PC-9 (cell line): Measurements from ENCODE around the gene VAC14.

Experiments
- CTCF ChIP-seq: fragments of 200-600 bp; sonication (generic); conservative IDR thresholded peaks from 2 replicates; pipeline ENCODE4 v1.6.1; 2017; ENCODE audit warnings: mixed run types, antibody characterized with exemption, mild to moderate bottlenecking, moderate library complexity
- EZH2 ChIP-seq: fragments of 200-600 bp; sonication (generic); IDR thresholded peaks from 2 replicates; pipeline ENCODE4 v1.8.0; 2017; ENCODE audit warnings: antibody characterized with exemption, low read depth

GRCh38 chr16:70736465-70737376 is 64.2 kb downstream of the VAC14 start:
- TF ChIP-seq CTCF (no peak), EZH2 (no peak)
